CD14-positive monocyte (primary cell): ENCODE measurements around the gene SPATA32. TPM values are rescaled to one million over a fixed set of nuclear protein-coding genes. Genes with fewer than 3 reads are reported as not detected.

Experiments
- DNase-seq, 3 donors: peaks; one replicate each; pipeline ENCODE4 v3.0.0-alpha.2; 2011 to 2022
- H2AFZ ChIP-seq: 2 replicates; pipeline ENCODE4 v1.6.0; 2012; ENCODE audit warnings: mild to moderate bottlenecking, low read depth, low read length, inconsistent platforms; ENCODE audit not compliant: insufficient read depth, poor library complexity, severe bottlenecking
- H3K27ac ChIP-seq, 2 donors: 1 replicate in 1 of 2; 2 replicates in 1 of 2; pipeline ENCODE4 v1.5.1; 2012 to 2013; ENCODE audit warnings: low read length in 2 of 2, control low read depth in 1 of 2, inconsistent platforms in 1 of 2, low read depth in 1 of 2, mild to moderate bottlenecking in 1 of 2
- H3K27me3 ChIP-seq, 2 donors: one replicate each; pipeline versions ENCODE4 v1.6.0 to v1.6.1; 2011 to 2013; ENCODE audit warnings: low read length in 2 of 2; ENCODE audit not compliant: control insufficient read depth in 2 of 2, insufficient read depth in 2 of 2
- H3K36me3 ChIP-seq, 2 donors: replicated peaks in 1 of 2; 1 replicate in 1 of 2; 2 replicates in 1 of 2; pipeline versions ENCODE4 v1.5.1 to v1.6.1; 2012 to 2013; ENCODE audit warnings: low read length in 2 of 2, control low read depth in 1 of 2, inconsistent platforms in 1 of 2, mild to moderate bottlenecking in 1 of 2; ENCODE audit not compliant: insufficient read depth in 2 of 2, control insufficient read depth in 1 of 2
- H3K4me1 ChIP-seq, 2 donors: 1 replicate in 1 of 2; 2 replicates in 1 of 2; pipeline versions ENCODE4 v1.5.1 to v1.6.1; 2012 to 2013; ENCODE audit warnings: low read length in 2 of 2, control low read depth in 1 of 2, inconsistent platforms in 1 of 2, mild to moderate bottlenecking in 1 of 2, moderate library complexity in 1 of 2; ENCODE audit not compliant: insufficient read depth in 2 of 2, control insufficient read depth in 1 of 2
- H3K4me2 ChIP-seq: replicated peaks from 2 replicates; pipeline ENCODE3; 2012; ENCODE audit warnings: low read length, moderate library complexity, mild to moderate bottlenecking; ENCODE audit not compliant: poor library complexity, severe bottlenecking; ENCODE audit errors: extremely low read depth
- H3K4me3 ChIP-seq, 3 experiments: fragments of 200-600 bp in 1 of 3; sonication (generic) in 1 of 3; replicated peaks in 1 of 3; 1 replicate in 2 of 3; 2 replicates in 1 of 3; pipeline ENCODE4 v1.5.1; 2011 to 2013; ENCODE audit warnings: low read length in 3 of 3, mild to moderate bottlenecking in 3 of 3, control low read depth in 2 of 3, low read depth in 2 of 3, inconsistent platforms in 1 of 3, moderate library complexity in 1 of 3
- H3K79me2 ChIP-seq: 2 replicates; pipeline ENCODE4 v1.6.0; 2012; ENCODE audit warnings: mild to moderate bottlenecking, control low read depth, inconsistent platforms, low read length, moderate library complexity; ENCODE audit not compliant: insufficient read depth
- H3K9ac ChIP-seq: 2 replicates; pipeline ENCODE4 v1.6.0; 2017; ENCODE audit warnings: low read length, mild to moderate bottlenecking; ENCODE audit not compliant: insufficient read depth, poor library complexity, severe bottlenecking
- H3K9me3 ChIP-seq, 2 donors: replicated peaks in 1 of 2; 1 replicate in 1 of 2; 2 replicates in 1 of 2; pipeline versions ENCODE4 v1.5.1 to v1.6.1; 2012 to 2013; ENCODE audit warnings: low read length in 2 of 2, control low read depth in 1 of 2; ENCODE audit not compliant: control insufficient read depth in 1 of 2, insufficient read depth in 1 of 2
- H4K20me1 ChIP-seq: 2 replicates; pipeline ENCODE4 v1.6.0; 2012; ENCODE audit warnings: mild to moderate bottlenecking, low read length, control low read depth, moderate library complexity; ENCODE audit not compliant: insufficient read depth
- H3K27ac Mint-ChIP-seq, 7 donors: one replicate each; pipeline ENCODE4 v1.8.0; 2020; ENCODE audit warnings: mild to moderate bottlenecking in 7 of 7, mixed read lengths in 7 of 7, moderate library complexity in 6 of 7, inconsistent platforms in 2 of 7
- H3K27me3 Mint-ChIP-seq, 3 donors: one replicate each; pipeline ENCODE4 v1.8.0; 2021 to 2022; ENCODE audit warnings: low read depth in 3 of 3, mild to moderate bottlenecking in 3 of 3, mixed read lengths in 3 of 3, moderate library complexity in 3 of 3, inconsistent platforms in 1 of 3
- H3K36me3 Mint-ChIP-seq, 2 donors: one replicate each; pipeline ENCODE4 v1.8.0; 2020; ENCODE audit warnings: mixed read lengths in 2 of 2, inconsistent platforms in 1 of 2, mild to moderate bottlenecking in 1 of 2
- H3K4me1 Mint-ChIP-seq: one replicate; pipeline ENCODE4 v1.8.0; 2020; ENCODE audit warnings: mild to moderate bottlenecking, mixed read lengths
- H3K4me3 Mint-ChIP-seq, 2 donors: one replicate each; pipeline ENCODE4 v1.8.0; 2020; ENCODE audit warnings: mild to moderate bottlenecking in 2 of 2, mixed read lengths in 2 of 2, moderate library complexity in 1 of 2
- H3K9me3 Mint-ChIP-seq, 7 donors: one replicate each; pipeline ENCODE4 v1.8.0; 2020 to 2022; ENCODE audit warnings: mixed read lengths in 7 of 7, mild to moderate bottlenecking in 6 of 7, moderate library complexity in 6 of 7, inconsistent platforms in 2 of 7
- CTCF ChIP-seq: fragments of 200-600 bp; IDR thresholded peaks from one replicate; pipeline ENCODE4 v1.8.0; 2022; ENCODE audit warnings: antibody characterized with exemption, mild to moderate bottlenecking
- WGBS: methylation state at CpG from one replicate; pipeline ENCODE4 v1.1.5; 2013; ENCODE audit warnings: missing lambda C conversion rate; ENCODE audit not compliant: insufficient coverage; 5-methylcytosine and 5-hydroxymethylcytosine counted together
- intact Hi-C, 2 donors: fragments of 100-400 bp; cut with micrococcal nuclease; formaldehyde crosslinking; loops; one replicate each; pipeline versions ENCODE4 v1.15.0 to v1.15.1; 2023
- polyA plus RNA-seq, 3 donors: library from polyadenylated mRNA; depleted of rRNA in 1 of 3; unstranded in 2 of 3; stranded (reverse) in 1 of 3; fragments of 300-500 nt in 2 of 3; fragments of >200 nt in 1 of 3; fragmentation: Illumina TruSeq in 2 of 3; gene quantifications; 1 replicate in 2 of 3; 2 replicates in 1 of 3; pipeline ENCODE4 v1.2.3, GENCODE V29; 2012 to 2021

The SPATA32 gene
- polyA plus RNA-seq, 3 donors, result not detected

DNA sequence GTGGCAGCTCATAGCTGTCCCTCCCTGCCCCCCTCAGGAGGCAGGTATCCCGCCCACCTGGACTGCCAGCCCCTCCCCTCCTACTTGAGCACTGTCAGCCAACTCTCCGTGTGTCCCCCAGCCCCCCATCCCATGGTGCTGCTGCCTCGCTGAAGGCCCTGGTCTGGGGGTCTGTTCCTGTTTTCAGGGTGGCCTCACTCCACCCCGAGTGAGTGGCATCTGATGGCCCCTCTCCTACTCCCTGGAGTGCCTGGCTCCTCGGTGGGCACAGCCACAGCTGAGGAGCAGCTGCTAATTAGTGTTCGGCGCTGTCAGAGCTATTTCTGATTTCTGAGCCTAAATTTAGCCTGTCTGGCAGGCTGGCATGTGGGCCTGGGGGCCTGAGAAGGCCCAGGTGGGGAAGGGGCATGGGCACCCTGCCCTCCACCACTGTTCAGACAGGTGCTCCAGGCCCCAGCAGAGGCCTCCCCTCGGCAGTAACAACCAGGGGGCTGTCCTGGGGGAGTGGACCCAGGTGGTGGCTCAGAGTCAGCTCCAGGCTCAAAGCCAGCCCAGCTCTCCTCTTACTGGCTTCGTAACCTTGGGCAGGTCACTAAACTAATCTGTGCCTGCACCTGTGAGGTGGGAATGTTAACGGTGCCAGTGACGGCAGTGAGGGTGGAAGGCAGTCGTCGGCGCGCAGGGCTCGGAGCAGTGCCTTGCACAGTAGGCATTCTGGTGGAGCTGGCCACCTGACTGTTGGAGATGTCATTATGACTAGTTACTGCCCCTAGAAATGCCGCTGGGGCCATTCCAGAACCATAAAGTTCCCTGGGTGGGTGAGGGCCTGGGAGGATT is 33.8 kb downstream of the SPATA32 start:
- DNase-seq, result peak in 1 of 3 donors; percentile 54
- H3K36me3 Mint-ChIP-seq, result peaks cover 58 to 74% of the 10 kb centered on the region in 2 donors
- peak overlapping the region; percentile 98 for H3K4me2 ChIP-seq

More for the DNA sequence above, 33.8 kb downstream of the SPATA32 start:
- Histone ChIP-seq H3K27me3 (no peaks in the 10 kb centered on the region), H3K79me2 (peaks cover 98% of the 10 kb centered on the region), H3K9me3 (no peaks in the 10 kb centered on the region), H3K36me3 (peaks cover 12 to 20% of the 10 kb centered on the region in 2 donors), H3K4me3 (peak overlapping the region; percentile 15 to 99 (median 31)), H2AFZ (no peak overlapping the region), H3K27ac (peak overlapping the region; percentile 93 to 99), H3K9ac (peak overlapping the region; percentile 91), H3K4me1 (peaks cover 95 to 97% of the 10 kb centered on the region in 2 donors), H4K20me1 (peaks cover 56% of the 10 kb centered on the region)
- intact Hi-C loops, result loop anchor here in 1 of 2 donors (2.0 to 5.0 kb wide), 2 partner anchors 65 to 89 kb away; partner anchors contain the start of gene MAP3K14
- Mint-ChIP-seq H3K4me3 (peak overlapping the region; percentile 95 to 99), H3K27ac (peak overlapping the region; percentile 98 to 100 (median 100)), H3K4me1 (peaks cover 92% of the 10 kb centered on the region), H3K9me3 (peaks cover 0 to 1% (median 0%) of the 10 kb centered on the region in 7 donors), H3K27me3 (peaks cover 0 to 4% (median 0%) of the 10 kb centered on the region in 3 donors)
- WGBS, result 33% methylated on average over 14 of the region's 17 CpGs
- TF ChIP-seq CTCF, result no peak
